ENCODE results near the gene WDR86.

The WDR86 gene

GRCh38 chr7:151345576-151346469, 64.0 kb downstream of the WDR86 start:
- no peak for FAIRE-seq

GRCh38 chr7:151343516-151343915, 66.3 kb downstream of the WDR86 start:
- FAIRE-seq: no peak

DNA sequence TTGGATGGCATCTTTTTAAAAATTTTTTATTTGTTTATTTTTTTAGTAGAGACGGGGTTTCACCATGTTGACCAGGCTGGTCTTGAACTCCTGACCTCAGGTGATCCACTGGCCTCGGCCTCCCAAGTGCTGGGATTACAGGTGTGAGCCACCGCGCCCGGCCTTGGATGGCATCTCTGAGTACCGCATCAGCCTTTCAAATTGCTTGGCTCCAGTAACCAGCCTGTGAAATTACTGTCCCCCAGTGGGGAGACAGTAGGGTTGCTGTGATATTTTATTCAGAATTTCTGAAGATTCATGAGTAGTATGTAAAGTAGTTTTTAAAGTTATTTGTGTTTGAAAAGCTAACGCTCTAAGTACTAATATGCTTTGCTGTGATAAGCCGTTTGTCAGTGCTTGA, 67.0 kb downstream of the WDR86 start:
- FAIRE-seq: no peak

- no peak for FAIRE-seq
These were observed 67.7 kb downstream of the WDR86 start for GRCh38 chr7:151342102-151342646.

- no peak for FAIRE-seq
These were observed 68.3 kb downstream of the WDR86 start, which contains the start of gene NUB1 for GRCh38 chr7:151341357-151342101. Gene NUB1, plus strand, starts transcription at chr7:151341812. Its CDS starts 3,538 bp downstream, at chr7:151345350.

DNA sequence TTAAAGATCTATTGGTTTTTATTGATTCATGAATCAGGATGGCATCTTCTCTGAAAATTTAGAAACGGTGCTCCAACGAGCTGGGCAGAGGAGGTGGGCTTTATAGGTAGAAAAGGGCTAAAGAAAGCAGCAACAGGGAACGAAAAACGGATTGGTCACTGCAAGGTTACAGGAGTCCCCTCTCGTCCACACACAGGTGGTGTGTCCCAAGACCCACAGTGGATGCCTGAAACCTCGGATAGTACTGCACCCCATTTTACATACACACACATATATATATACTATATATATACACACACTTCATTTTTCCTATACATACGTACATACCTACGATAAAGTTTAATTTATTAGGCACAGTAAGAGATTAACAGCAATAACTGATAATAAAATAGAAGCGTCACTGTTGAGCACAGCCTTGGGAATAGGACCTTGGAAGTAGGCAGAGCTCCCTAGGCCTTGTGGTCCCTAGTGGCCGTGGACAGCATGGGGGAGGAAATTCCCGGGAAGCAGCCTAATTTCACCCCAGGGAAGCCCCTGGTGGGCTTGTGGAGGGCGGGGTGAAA, 69.0 kb downstream of the WDR86 start:
- FAIRE-seq: no peak

DNA sequence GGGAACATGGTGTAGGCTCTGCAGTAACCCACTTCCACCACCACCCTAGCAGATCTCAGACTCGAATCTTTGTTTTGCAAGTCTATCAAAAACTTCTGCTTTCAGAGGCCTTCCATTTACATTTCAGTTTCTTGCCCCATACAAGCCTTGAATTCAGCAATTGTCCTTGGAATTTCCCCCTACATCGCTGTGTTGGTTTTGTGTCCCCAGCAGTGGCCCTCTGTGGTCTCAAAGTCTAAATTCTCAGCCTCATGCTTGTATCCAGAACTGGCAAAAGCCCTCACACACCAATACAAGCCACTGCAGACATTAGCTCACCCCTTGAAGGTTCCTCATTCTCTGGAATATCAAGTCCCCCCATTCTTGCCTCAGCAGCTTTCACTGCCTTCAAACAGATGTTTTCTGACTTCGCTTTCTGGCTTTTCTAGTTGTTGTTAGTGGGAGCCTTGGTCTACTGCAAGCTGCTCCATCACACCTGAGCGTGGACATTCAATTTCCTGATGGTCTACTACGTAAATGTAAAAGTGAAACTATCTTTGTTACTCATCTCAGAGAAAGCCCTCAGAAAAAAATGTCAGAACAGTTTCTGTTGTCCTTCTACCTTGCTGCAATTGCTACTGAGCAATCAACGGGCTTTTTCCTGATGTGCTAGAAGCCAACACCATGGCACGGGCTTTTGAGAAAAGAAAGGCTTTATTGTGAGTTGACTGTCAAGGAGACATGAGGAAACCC, 70.0 kb downstream of the WDR86 start:
- no peak for FAIRE-seq

DNA sequence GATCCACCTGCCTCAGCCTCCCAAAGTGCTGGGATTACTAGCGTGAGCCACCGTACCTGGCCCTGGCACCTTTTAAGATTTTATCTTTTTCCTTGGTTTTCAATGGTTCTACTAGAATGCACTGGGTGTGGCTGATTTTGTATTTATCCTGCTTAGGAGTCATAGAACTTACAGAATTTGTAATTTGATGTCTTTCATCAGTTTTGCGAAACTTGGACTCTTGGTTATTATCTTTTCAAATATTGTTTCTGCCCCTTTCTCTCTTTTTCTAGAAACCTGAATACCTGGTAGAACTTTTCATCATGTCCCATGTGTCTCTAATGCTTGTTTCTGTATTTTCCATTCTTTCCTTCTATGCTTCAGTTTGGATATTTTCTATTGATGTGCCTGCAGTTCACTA, 71.0 kb downstream of the WDR86 start:
- no peak for FAIRE-seq

DNA sequence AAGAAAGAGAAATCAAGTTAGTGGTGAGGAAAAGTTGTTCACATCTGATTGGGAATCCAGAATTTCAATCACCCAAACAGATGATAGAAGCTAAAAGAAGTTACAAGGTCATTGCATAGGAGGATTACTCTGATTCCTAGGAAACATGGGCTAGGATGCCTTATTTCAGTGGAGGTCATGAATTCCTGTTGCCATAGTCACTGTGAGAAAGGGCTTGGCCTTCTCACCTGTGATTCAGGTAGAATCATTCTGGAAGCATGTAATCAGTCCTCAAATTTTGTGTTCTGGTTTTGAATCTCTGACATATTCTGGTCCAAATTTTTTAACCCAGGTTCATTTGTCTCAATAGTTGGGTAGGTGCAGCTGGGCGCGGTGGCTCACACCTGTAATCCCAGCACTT, 72.5 kb downstream of the WDR86 start:
- no peak for FAIRE-seq

- no peak for FAIRE-seq
These were observed 73.7 kb downstream of the WDR86 start for GRCh38 chr7:151336027-151336708.

- FAIRE-seq: no peak
These were observed 75.2 kb downstream of the WDR86 start for GRCh38 chr7:151334628-151335027.
